ENCODE results near the gene PRR20G. TPM values are rescaled to one million over a fixed set of nuclear protein-coding genes. Genes with fewer than 3 reads are reported as not detected.

The PRR20G gene
- total and polyA plus RNA-seq, 2 experiments from 2014 or later: not detected

DNA sequence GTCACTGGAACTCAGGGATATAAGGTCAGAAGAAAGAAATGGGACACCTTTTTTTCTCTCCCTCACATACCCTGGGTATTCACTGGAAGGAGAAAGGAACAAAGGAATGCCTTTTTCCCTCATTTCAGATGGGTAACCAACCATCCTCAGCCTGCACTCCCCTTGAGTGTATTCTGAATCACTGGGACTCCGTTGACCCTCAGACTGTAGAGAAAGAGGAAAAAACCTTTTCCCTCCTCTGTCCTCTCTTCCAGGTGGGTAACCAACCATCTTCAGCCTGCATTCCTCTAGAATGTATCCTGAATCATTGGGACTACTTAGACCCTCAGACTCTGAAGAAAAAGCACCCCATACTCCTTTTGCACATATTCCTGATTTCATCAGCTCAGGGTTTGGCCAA is 11.4 kb downstream of the PRR20G start:
- Histone ChIP-seq H3K27me3 (replicated peaks; ENCODE audit: insufficient read depth) (peaks cover 1% of the 10 kb centered on the region; the same call in 1 of the 2 replicates), H3K4me2 (ENCODE audit: unreplicated experiment) (no peak overlapping the region), H4K20me1 (ENCODE audit: insufficient read depth) (no peaks in the 10 kb centered on the region), H3K9ac (no peak overlapping the region), H3K9me2 (ENCODE audit: insufficient read depth) (no peaks in the 10 kb centered on the region), H3K36me3 (ENCODE audit: low read depth) (no peaks in the 10 kb centered on the region), H2AFZ (no peak overlapping the region), H3K4me3 (no peak overlapping the region), H3K9me3 (ENCODE audit: low read depth) (no peaks in the 10 kb centered on the region), H3K27ac (no peak overlapping the region), H3K79me2 (ENCODE audit: insufficient read depth) (no peaks in the 10 kb centered on the region), H3F3A (ENCODE audit: insufficient read depth) (peaks cover 6% of the 10 kb centered on the region; the same call in 1 of the 2 replicates), H3K4me1 (ENCODE audit: insufficient read depth) (peaks cover 8% of the 10 kb centered on the region)
- WGBS, 2 experiments (ENCODE audit: low coverage in 1 of 2, low lambda C conversion rate in 2 of 2, missing lambda C conversion rate in 2 of 2): 0 to 4% methylated on average over 1 of the region's 1 CpG
- no peak for TF ChIP-seq EZH2 (IDR thresholded peaks at IDR 0.05; ENCODE audit: insufficient read depth, poor library complexity, severe bottlenecking)
- TF ChIP-seq EZH2phosphoT487 (IDR thresholded peaks at IDR 0.05; ENCODE audit: insufficient read depth, low read depth): no peak
- DNase-seq: no peak
- in situ Hi-C loops (cut with MboI): no loop called here

DNA sequence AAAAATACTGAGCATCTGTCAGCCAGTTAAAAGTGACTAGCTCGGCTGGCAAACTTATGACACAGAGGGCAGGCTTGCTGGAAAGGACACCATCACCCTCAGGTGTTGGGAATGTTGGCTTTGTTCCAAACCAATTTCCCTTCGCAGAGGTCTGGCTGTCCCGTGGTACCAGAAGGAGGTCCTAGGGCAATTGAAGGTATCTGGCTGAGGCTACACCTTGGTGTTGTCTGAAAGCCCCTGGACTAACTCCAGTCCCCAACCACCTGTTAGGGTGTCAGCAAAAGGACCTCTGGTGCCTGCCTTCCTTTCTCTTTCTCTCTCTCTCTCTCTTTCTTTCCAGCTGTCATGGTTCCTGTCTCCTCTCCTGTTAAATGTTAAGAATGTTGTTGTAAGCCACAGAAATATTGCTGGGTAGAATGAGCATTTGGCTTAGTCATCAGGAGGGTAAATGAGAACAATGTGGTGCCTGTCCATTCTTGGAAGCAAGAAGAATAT is 12.5 kb downstream of the PRR20G start:
- Histone ChIP-seq H3K9me3 (ENCODE audit: low read depth) (no peaks in the 10 kb centered on the region), H3K4me1 (ENCODE audit: insufficient read depth) (peaks cover 8% of the 10 kb centered on the region), H3K27ac (no peak overlapping the region), H3K9ac (no peak overlapping the region), H3K36me3 (ENCODE audit: low read depth) (no peaks in the 10 kb centered on the region), H2AFZ (no peak overlapping the region), H3K27me3 (replicated peaks; ENCODE audit: insufficient read depth) (0 out of 2 replicates have a peak, but pooled peaks cover 4% of the 10 kb centered on the region), H3K79me2 (ENCODE audit: insufficient read depth) (no peaks in the 10 kb centered on the region), H3K4me2 (ENCODE audit: unreplicated experiment) (peak overlapping the region; percentile 62), H3K4me3 (no peak overlapping the region; the same call in 1 of the 2 replicates), H3F3A (ENCODE audit: insufficient read depth) (peaks cover 6% of the 10 kb centered on the region; the same call in 1 of the 2 replicates), H3K9me2 (ENCODE audit: insufficient read depth) (no peaks in the 10 kb centered on the region), H4K20me1 (ENCODE audit: insufficient read depth) (no peaks in the 10 kb centered on the region)
- WGBS, 2 experiments (ENCODE audit: low coverage in 1 of 2, low lambda C conversion rate in 2 of 2, missing lambda C conversion rate in 2 of 2): 12 to 17% methylated on average over 3 of the region's 3 CpGs
- TF ChIP-seq EZH2 (IDR thresholded peaks at IDR 0.05; ENCODE audit: insufficient read depth, poor library complexity, severe bottlenecking) (no peak), EZH2phosphoT487 (IDR thresholded peaks at IDR 0.05; ENCODE audit: insufficient read depth, low read depth) (no peak)
- DNase-seq: peak; percentile 71
- in situ Hi-C loops (cut with MboI): no loop called here

DNA sequence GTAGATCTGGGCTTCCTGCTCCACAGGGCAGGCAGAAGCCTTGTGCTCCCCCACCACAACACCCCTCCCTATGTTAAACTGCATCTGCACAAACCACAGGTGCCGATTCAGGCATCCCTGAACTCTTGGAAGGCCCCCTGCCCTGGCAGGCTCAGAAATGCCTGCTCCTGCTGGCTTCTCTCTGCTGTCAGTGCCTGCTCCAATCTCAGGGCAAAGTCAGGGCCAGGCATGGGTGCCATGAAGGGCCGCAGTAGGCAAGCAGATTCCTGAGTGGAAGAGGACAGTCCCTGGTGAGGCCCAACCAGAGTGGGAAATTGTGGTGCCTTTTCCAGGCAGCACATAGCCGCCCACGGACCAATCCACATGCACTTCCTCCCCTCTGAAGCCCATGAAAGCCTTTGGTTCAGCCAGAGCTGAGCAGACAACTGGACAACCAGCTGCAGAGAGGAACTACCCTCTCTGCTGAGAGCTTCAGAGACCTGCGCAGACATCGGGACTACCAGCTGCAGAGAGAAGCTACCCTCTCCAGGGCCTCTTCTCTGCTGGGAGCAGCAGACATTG is 13.6 kb downstream of the PRR20G start:
- Histone ChIP-seq H3K4me3 (no peak overlapping the region), H2AFZ (no peak overlapping the region), H3K36me3 (ENCODE audit: low read depth) (no peaks in the 10 kb centered on the region), H4K20me1 (ENCODE audit: insufficient read depth) (no peaks in the 10 kb centered on the region), H3K9ac (no peak overlapping the region), H3K27ac (no peak overlapping the region), H3K27me3 (replicated peaks; ENCODE audit: insufficient read depth) (peaks cover 10% of the 10 kb centered on the region; the same call in 1 of the 2 replicates), H3F3A (ENCODE audit: insufficient read depth) (peaks cover 6% of the 10 kb centered on the region; the same call in 1 of the 2 replicates), H3K4me1 (ENCODE audit: insufficient read depth) (peaks cover 8% of the 10 kb centered on the region), H3K9me3 (ENCODE audit: low read depth) (no peaks in the 10 kb centered on the region), H3K4me2 (ENCODE audit: unreplicated experiment) (no peak overlapping the region), H3K79me2 (ENCODE audit: insufficient read depth) (no peaks in the 10 kb centered on the region), H3K9me2 (ENCODE audit: insufficient read depth) (no peaks in the 10 kb centered on the region)
- 82 to 88% methylated on average over 4 to 6 of the region's 6 CpGs for WGBS, 2 experiments (ENCODE audit: low coverage in 1 of 2, low lambda C conversion rate in 2 of 2, missing lambda C conversion rate in 2 of 2)
- DNase-seq: no peak
- TF ChIP-seq EZH2phosphoT487 (IDR thresholded peaks at IDR 0.05; ENCODE audit: insufficient read depth, low read depth) (no peak), EZH2 (IDR thresholded peaks at IDR 0.05; ENCODE audit: insufficient read depth, poor library complexity, severe bottlenecking) (no peak)
- in situ Hi-C loops (cut with MboI): no loop called here

DNA sequence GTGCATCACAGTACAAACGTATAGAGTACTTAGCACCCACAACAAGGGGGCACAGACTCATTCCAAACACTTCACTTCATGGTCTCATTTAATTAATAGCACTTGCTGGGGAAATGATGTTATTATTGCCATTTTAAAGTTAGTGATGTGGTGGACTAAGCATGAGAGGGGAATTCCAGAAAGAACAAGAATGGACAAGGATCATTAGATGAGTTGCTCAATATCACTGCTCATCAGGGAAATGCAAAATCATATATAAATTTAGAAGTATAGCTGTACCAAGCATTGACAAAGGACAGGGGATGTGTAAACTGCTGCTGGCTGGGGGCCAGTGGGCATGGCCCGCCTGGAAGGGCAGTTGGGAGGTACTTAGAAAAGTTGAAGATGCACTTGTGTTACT is 14.6 kb downstream of the PRR20G start:
- H3F3A ChIP-seq (ENCODE audit: insufficient read depth): peaks cover 6% of the 10 kb centered on the region; the same call in 1 of the 2 replicates
- H3K27me3 ChIP-seq (replicated peaks; ENCODE audit: insufficient read depth): peaks cover 16% of the 10 kb centered on the region
- in situ Hi-C loops (cut with MboI): no loop called here
- H3K9me3 ChIP-seq (ENCODE audit: low read depth): no peaks in the 10 kb centered on the region
- no peak overlapping the region for H3K4me2 ChIP-seq (ENCODE audit: unreplicated experiment)
- WGBS, 2 experiments (ENCODE audit: low coverage in 1 of 2, low lambda C conversion rate in 2 of 2, missing lambda C conversion rate in 2 of 2): 36 to 43% methylated on average over 2 of the region's 2 CpGs
- TF ChIP-seq EZH2 (IDR thresholded peaks at IDR 0.05; ENCODE audit: insufficient read depth, poor library complexity, severe bottlenecking) (no peak), EZH2phosphoT487 (IDR thresholded peaks at IDR 0.05; ENCODE audit: insufficient read depth, low read depth) (no peak)
- H3K27ac ChIP-seq: no peak overlapping the region
- no peak overlapping the region for H2AFZ ChIP-seq
- H3K9me2 ChIP-seq (ENCODE audit: insufficient read depth): no peaks in the 10 kb centered on the region
- DNase-seq: no peak
- H3K4me3 ChIP-seq: no peak overlapping the region
- H3K36me3 ChIP-seq (ENCODE audit: low read depth): no peaks in the 10 kb centered on the region
- peaks cover 8% of the 10 kb centered on the region for H3K4me1 ChIP-seq (ENCODE audit: insufficient read depth)
- H3K9ac ChIP-seq: no peak overlapping the region
- H3K79me2 ChIP-seq (ENCODE audit: insufficient read depth): no peaks in the 10 kb centered on the region
- no peaks in the 10 kb centered on the region for H4K20me1 ChIP-seq (ENCODE audit: insufficient read depth)
